Posterior cingulate gyrus (tissue), 11 donors: ENCODE measurements around the gene FHL1.
"Not testable (repeated sequence)": the region's sequence is repeated elsewhere in the genome, so short reads cannot be mapped to it uniquely, and the experiment has no call there.

Experiments
- DNase-seq, 10 donors: peaks; one replicate each; pipeline versions ENCODE4 v3.0.0 to v3.0.0-alpha.2; 2020 to 2021; ENCODE audit warnings: mixed read lengths in 3 of 10
- intact Hi-C: fragments of 100-400 bp; cut with DNase I; formaldehyde crosslinking; loops from one replicate; pipeline ENCODE4 v1.15.1; 2023

Gene FHL1

GRCh38 chrX:136143711-136144110 lies 3.6 kb upstream of the FHL1 start:
- DNase-seq = no peak
- intact Hi-C loops = loop anchor here (10.0 kb wide), 1 partner anchor 69 kb away; no protein-coding TSS in a partner anchor

- peak in 8 of 10 donors; percentile 15 to 88 (median 46) for DNase-seq
- intact Hi-C loops = loop anchor here (10.0 kb wide), 1 partner anchor 72 kb away; no protein-coding TSS in a partner anchor
These were observed 569 bp upstream of the FHL1 start for GRCh38 chrX:136146614-136147314.

- DNase-seq = peak in 2 of 10 donors; percentile 10 to 79
- intact Hi-C loops = loop anchor here (10.0 kb wide), 1 partner anchor 73 kb away; no protein-coding TSS in a partner anchor
These were observed 643 bp downstream of the FHL1 start for GRCh38 chrX:136147976-136148375.

- DNase-seq = no peak
- intact Hi-C loops = loop anchor here (10.0 kb wide), 1 partner anchor 74 kb away; no protein-coding TSS in a partner anchor
These were observed 1.1 kb downstream of the FHL1 start for GRCh38 chrX:136148391-136148790.

- DNase-seq = no peak
- intact Hi-C loops = no loop called here
These were observed 7.7 kb downstream of the FHL1 start for GRCh38 chrX:136154998-136155397.

GRCh38 chrX:136156560-136157117 lies 9.3 kb downstream of the FHL1 start:
- intact Hi-C loops = no loop called here
- no peak for DNase-seq

- DNase-seq = no peak
These were observed 9.9 kb downstream of the FHL1 start for GRCh38 chrX:136157187-136157586.

GRCh38 chrX:136158685-136159084 lies 11.4 kb downstream of the FHL1 start:
- no peak for DNase-seq
- intact Hi-C loops = no loop called here

More at GRCh38 chrX:136157187-136157586, 9.9 kb downstream of the FHL1 start:
- intact Hi-C loops = no loop called here

GRCh38 chrX:136159611-136160025 lies 12.3 kb downstream of the FHL1 start:
- DNase-seq = no peak
- intact Hi-C loops = no loop called here

GRCh38 chrX:136162827-136163570 lies 15.7 kb downstream of the FHL1 start:
- intact Hi-C loops = loop anchor here (2.0 kb wide), 1 partner anchor 134 kb away; no protein-coding TSS in a partner anchor
- DNase-seq = peak in 4 of 10 donors; percentile 27 to 88 (median 35)

- intact Hi-C loops = loop anchor here (2.0 kb wide), 1 partner anchor 135 kb away; no protein-coding TSS in a partner anchor
- no peak for DNase-seq
These were observed 16.4 kb downstream of the FHL1 start for GRCh38 chrX:136163689-136164088.

- intact Hi-C loops = loop anchor here (5.0 kb wide), 1 partner anchor 102 kb away; no protein-coding TSS in a partner anchor
- DNase-seq = no peak
These were observed 18.1 kb downstream of the FHL1 start for GRCh38 chrX:136165406-136165805.

- no peak for DNase-seq
- intact Hi-C loops = loop anchor here (5.0 kb wide), 1 partner anchor 101 kb away; no protein-coding TSS in a partner anchor
These were observed 19.0 kb downstream of the FHL1 start for GRCh38 chrX:136166221-136166855.

- DNase-seq = not testable (repeated sequence)
- intact Hi-C loops = loop anchor here (5.0 kb wide), 1 partner anchor 99 kb away; no protein-coding TSS in a partner anchor
These were observed 20.7 kb downstream of the FHL1 start for GRCh38 chrX:136167989-136168388.

- peak in 3 of 10 donors; percentile 17 to 80 (median 25) for DNase-seq
- intact Hi-C loops = loop anchor here (5.0 kb wide), 1 partner anchor 98 kb away; no protein-coding TSS in a partner anchor
These were observed 21.8 kb downstream of the FHL1 start for GRCh38 chrX:136168929-136169735.

GRCh38 chrX:136170139-136170800 lies 22.9 kb downstream of the FHL1 start:
- intact Hi-C loops = no loop called here
- no peak for DNase-seq

- no peak for DNase-seq
- intact Hi-C loops = no loop called here
These were observed 24.1 kb downstream of the FHL1 start for GRCh38 chrX:136171420-136171819.

- intact Hi-C loops = no loop called here
- no peak for DNase-seq
These were observed 29.1 kb downstream of the FHL1 start for GRCh38 chrX:136176399-136176825.

GRCh38 chrX:136179133-136179532 lies 31.8 kb downstream of the FHL1 start:
- no peak for DNase-seq
- intact Hi-C loops = no loop called here
